HepG2 (cell line): ENCODE results near the gene UTP4. TPM values are rescaled to one million over a fixed set of nuclear protein-coding genes. Genes with fewer than 3 reads are reported as not detected.

Experiments
- CBFB ChIP-seq: sonication (generic); formaldehyde crosslinking; IDR thresholded peaks from 2 replicates; pipeline ENCODE4 v1.4.0; 2020; ENCODE audit warnings: missing genetic modification reagents
- EP300 ChIP-seq, 3 experiments: sonication (generic) in 1 of 3; formaldehyde crosslinking in 1 of 3; IDR thresholded peaks; 2 replicates each; pipeline versions ENCODE4 v1.5.1 to v1.6.1; 2011 to 2020; ENCODE audit warnings: low read depth in 2 of 3, low read length in 2 of 3, borderline replicate concordance in 1 of 3, improper control_type of control experiment in 1 of 3, mild to moderate bottlenecking in 1 of 3, missing genetic modification reagents in 1 of 3, moderate library complexity in 1 of 3
- ESRRA ChIP-seq: sonication (generic); formaldehyde crosslinking; IDR thresholded peaks from 2 replicates; pipeline ENCODE4 v1.5.1; 2020; ENCODE audit warnings: mild to moderate bottlenecking, low read depth, missing genetic modification reagents
- FOXK2 ChIP-seq: fragments of 450-650 bp; IDR thresholded peaks from 2 replicates; pipeline ENCODE4 v1.6.1; 2016
- HMG20B ChIP-seq: conservative IDR thresholded peaks from 2 replicates; pipeline ENCODE4 v1.6.1; 2016; ENCODE audit warnings: missing genetic modification reagents, missing compliant biosample characterization
- KDM3A ChIP-seq: IDR thresholded peaks from 2 replicates; pipeline ENCODE4 v1.6.1; 2018; ENCODE audit warnings: low read depth, missing compliant biosample characterization
- NONO ChIP-seq, 2 experiments: fragments of 450-650 bp in 1 of 2; sonication (generic) in 1 of 2; formaldehyde crosslinking in 1 of 2; IDR thresholded peaks in 1 of 2; conservative IDR thresholded peaks in 1 of 2; 2 replicates each; pipeline versions ENCODE4 v1.6.1 to v1.8.0; 2017 to 2022; ENCODE audit warnings: mild to moderate bottlenecking in 1 of 2, missing genetic modification reagents in 1 of 2, moderate library complexity in 1 of 2
- PHB2 ChIP-seq: fragments of 450-650 bp; IDR thresholded peaks from 2 replicates; pipeline ENCODE4 v1.6.1; 2018; ENCODE audit not compliant: partially characterized antibody
- POLR2AphosphoS2 ChIP-seq: IDR thresholded peaks from 2 replicates; pipeline ENCODE4 v1.6.1; 2011; ENCODE audit warnings: low read depth, low read length, improper control_type of control experiment
- RARA ChIP-seq: IDR thresholded peaks from 2 replicates; pipeline ENCODE4 v1.6.1; 2016; ENCODE audit warnings: missing genetic modification reagents, missing compliant biosample characterization
- SALL2 ChIP-seq: sonication (generic); formaldehyde crosslinking; IDR thresholded peaks from 2 replicates; pipeline ENCODE4 v1.8.1; 2023; ENCODE audit warnings: mild to moderate bottlenecking, missing genetic modification reagents, inconsistent platforms
- SP140L ChIP-seq: sonication (generic); formaldehyde crosslinking; IDR thresholded peaks from 2 replicates; pipeline ENCODE4 v1.4.0; 2020; ENCODE audit warnings: missing genetic modification reagents, borderline replicate concordance
- STAT5B ChIP-seq: sonication (generic); formaldehyde crosslinking; IDR thresholded peaks from 2 replicates; pipeline ENCODE4 v1.4.0; 2020; ENCODE audit warnings: missing genetic modification reagents
- ZNF30 ChIP-seq: sonication (generic); formaldehyde crosslinking; IDR thresholded peaks from 2 replicates; pipeline ENCODE4 v1.5.0; 2020; ENCODE audit warnings: mild to moderate bottlenecking, missing genetic modification reagents
- ZNF44 ChIP-seq: sonication (generic); formaldehyde crosslinking; IDR thresholded peaks from 2 replicates; pipeline ENCODE4 v1.5.1; 2020; ENCODE audit warnings: mild to moderate bottlenecking, missing genetic modification reagents
- ZNF614 ChIP-seq: IDR thresholded peaks from 2 replicates; pipeline ENCODE4 v1.6.1; 2018; ENCODE audit warnings: missing biosample characterization, missing genetic modification reagents, inconsistent platforms, borderline replicate concordance
- ZNF616 ChIP-seq: sonication (generic); formaldehyde crosslinking; IDR thresholded peaks from 2 replicates; pipeline ENCODE4 v1.5.0; 2020; ENCODE audit warnings: low read depth, mild to moderate bottlenecking, missing genetic modification reagents
- ZNF672 ChIP-seq: sonication (generic); formaldehyde crosslinking; IDR thresholded peaks from 2 replicates; pipeline ENCODE4 v1.8.1; 2022; ENCODE audit warnings: missing genetic modification reagents
- ZNF704 ChIP-seq: sonication (generic); formaldehyde crosslinking; IDR thresholded peaks from 2 replicates; pipeline ENCODE4 v1.8.1; 2023; ENCODE audit warnings: mild to moderate bottlenecking, inconsistent platforms, moderate library complexity, missing genetic modification reagents, borderline replicate concordance
- polyA plus RNA-seq, 8 experiments: library from polyadenylated mRNA; depleted of rRNA in 3 of 8; stranded (reverse) in 7 of 8; unstranded in 1 of 8; fragments of >200 nt; fragmentation: Illumina TruSeq in 4 of 8; extraction: Trizol in 4 of 8; gene quantifications; 2 replicates each; pipeline versions ENCODE4 v1.2.1 to v1.2.3, GENCODE V29; 2011 to 2016; ENCODE audit warnings: low read depth in 4 of 8, missing spikeins in 1 of 8, mixed read lengths in 1 of 8; ENCODE audit not compliant: insufficient read depth in 1 of 8
- total RNA-seq, 5 experiments: library from RNA; depleted of rRNA; stranded (reverse); fragments of >200 nt; fragmentation: Illumina TruSeq; extraction: Trizol; gene quantifications; 2 replicates each; pipeline ENCODE4 v1.2.3, GENCODE V29; 2016; ENCODE audit warnings: low read depth in 1 of 5
- TF ChIP-seq, protein P1 (sequence below): sonication (generic); formaldehyde crosslinking; IDR thresholded peaks from 2 replicates; pipeline ENCODE4 v1.5.1; 2020; ENCODE audit warnings: missing genetic modification reagents, mild to moderate bottlenecking, borderline replicate concordance
- TF ChIP-seq, protein P2 (sequence below): sonication (generic); formaldehyde crosslinking; IDR thresholded peaks from 2 replicates; pipeline ENCODE4 v1.8.0; 2022; ENCODE audit warnings: missing genetic modification reagents, mild to moderate bottlenecking, borderline replicate concordance
- TF ChIP-seq, protein P3 (sequence below), 2 experiments: sonication (generic) in 1 of 2; formaldehyde crosslinking in 1 of 2; IDR thresholded peaks; 2 replicates each; pipeline versions ENCODE4 v1.4.0 to v1.6.1; 2018 to 2020; ENCODE audit warnings: missing genetic modification reagents in 2 of 2, borderline replicate concordance in 1 of 2, low read depth in 1 of 2, mild to moderate bottlenecking in 1 of 2, missing biosample characterization in 1 of 2

Gene UTP4
- total and polyA plus RNA-seq, 2 of the 13 experiments (the other 11 are each of a cell fraction or from before 2014, with no cell fraction given) = 30.0 to 85.8 TPM

- TF ChIP-seq, protein P1, sequence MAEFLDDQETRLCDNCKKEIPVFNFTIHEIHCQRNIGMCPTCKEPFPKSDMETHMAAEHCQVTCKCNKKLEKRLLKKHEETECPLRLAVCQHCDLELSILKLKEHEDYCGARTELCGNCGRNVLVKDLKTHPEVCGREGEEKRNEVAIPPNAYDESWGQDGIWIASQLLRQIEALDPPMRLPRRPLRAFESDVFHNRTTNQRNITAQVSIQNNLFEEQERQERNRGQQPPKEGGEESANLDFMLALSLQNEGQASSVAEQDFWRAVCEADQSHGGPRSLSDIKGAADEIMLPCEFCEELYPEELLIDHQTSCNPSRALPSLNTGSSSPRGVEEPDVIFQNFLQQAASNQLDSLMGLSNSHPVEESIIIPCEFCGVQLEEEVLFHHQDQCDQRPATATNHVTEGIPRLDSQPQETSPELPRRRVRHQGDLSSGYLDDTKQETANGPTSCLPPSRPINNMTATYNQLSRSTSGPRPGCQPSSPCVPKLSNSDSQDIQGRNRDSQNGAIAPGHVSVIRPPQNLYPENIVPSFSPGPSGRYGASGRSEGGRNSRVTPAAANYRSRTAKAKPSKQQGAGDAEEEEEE = no peak
- TF ChIP-seq, protein P2, sequence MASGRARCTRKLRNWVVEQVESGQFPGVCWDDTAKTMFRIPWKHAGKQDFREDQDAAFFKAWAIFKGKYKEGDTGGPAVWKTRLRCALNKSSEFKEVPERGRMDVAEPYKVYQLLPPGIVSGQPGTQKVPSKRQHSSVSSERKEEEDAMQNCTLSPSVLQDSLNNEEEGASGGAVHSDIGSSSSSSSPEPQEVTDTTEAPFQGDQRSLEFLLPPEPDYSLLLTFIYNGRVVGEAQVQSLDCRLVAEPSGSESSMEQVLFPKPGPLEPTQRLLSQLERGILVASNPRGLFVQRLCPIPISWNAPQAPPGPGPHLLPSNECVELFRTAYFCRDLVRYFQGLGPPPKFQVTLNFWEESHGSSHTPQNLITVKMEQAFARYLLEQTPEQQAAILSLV (CRISPR knock-in tag) = peak; percentile 70; the same call in 1 of the 2 replicates
- TF ChIP-seq STAT5B (CRISPR knock-in tag) (peak; percentile 50; the same call in 1 of the 2 replicates), FOXK2 (no peak), CBFB (CRISPR knock-in tag) (peak; percentile 79; the same call in 1 of the 2 replicates), POLR2AphosphoS2 (peak; percentile 71; the same call in 1 of the 2 replicates), EP300 (IDR thresholded peaks at IDR 0.05; ENCODE audit: low read depth in 2 of 2, low read length in 2 of 2) (no peak; a peak in 2 of 4 replicates), EP300 (CRISPR knock-in tag; IDR thresholded peaks at IDR 0.05; ENCODE audit: borderline replicate concordance) (no peak), KDM3A (no peak), ZNF44 (no peak), NONO (IDR thresholded peaks at IDR 0.05) (no peak), NONO (CRISPR knock-in tag; conservative IDR thresholded peaks at IDR 0.05) (peak; percentile 97), ZNF616 (no peak; the same call in 1 of the 2 replicates), SALL2 (CRISPR knock-in tag) (peak; percentile 93), PHB2 (no peak), ZNF30 (CRISPR knock-in tag) (no peak), ZNF614 (CRISPR knock-in tag) (no peak), HMG20B (no peak), ESRRA (peak; percentile 48; the same call in 1 of the 2 replicates), ZNF704 (CRISPR knock-in tag) (peak; percentile 93), SP140L (CRISPR knock-in tag) (no peak), RARA (peak; percentile 32; the same call in 1 of the 2 replicates), ZNF672 (CRISPR knock-in tag) (peak; percentile 68; the same call in 1 of the 2 replicates)
- TF ChIP-seq, protein P3, sequence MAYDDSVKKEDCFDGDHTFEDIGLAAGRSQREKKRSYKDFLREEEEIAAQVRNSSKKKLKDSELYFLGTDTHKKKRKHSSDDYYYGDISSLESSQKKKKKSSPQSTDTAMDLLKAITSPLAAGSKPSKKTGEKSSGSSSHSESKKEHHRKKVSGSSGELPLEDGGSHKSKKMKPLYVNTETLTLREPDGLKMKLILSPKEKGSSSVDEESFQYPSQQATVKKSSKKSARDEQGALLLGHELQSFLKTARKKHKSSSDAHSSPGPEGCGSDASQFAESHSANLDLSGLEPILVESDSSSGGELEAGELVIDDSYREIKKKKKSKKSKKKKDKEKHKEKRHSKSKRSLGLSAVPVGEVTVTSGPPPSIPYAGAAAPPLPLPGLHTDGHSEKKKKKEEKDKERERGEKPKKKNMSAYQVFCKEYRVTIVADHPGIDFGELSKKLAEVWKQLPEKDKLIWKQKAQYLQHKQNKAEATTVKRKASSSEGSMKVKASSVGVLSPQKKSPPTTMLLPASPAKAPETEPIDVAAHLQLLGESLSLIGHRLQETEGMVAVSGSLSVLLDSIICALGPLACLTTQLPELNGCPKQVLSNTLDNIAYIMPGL (CRISPR knock-in tag; IDR thresholded peaks at IDR 0.05; ENCODE audit: borderline replicate concordance in 1 of 2, low read depth in 1 of 2) = peak; percentile 48 to 81; a peak in 3 of 4 replicates
These were observed at the start of gene UTP4, which contains the start of gene CHTF8 (continued) for GRCh38 chr16:69132424-69133252.
